ENCODE results near the gene PLA2G2D. TPM values are rescaled to one million over a fixed set of nuclear protein-coding genes. Genes with fewer than 3 reads are reported as not detected.
A peak's percentile ranks its signal among the peaks of the same experiment; 100 is the strongest.

PLA2G2D gene
- total RNA-seq, 6 donors from 2014 or later: 0.13 to 0.29 TPM; not detected in 4

- Histone ChIP-seq H3K4me1 (peaks cover 0 to 22% (median 17%) of the 10 kb centered on the region in 4 donors), H3K27me3 (no peaks in the 10 kb centered on the region), H3K27ac (peak overlapping the region in 1 of 4 donors; percentile 35), H3K36me3 (no peaks in the 10 kb centered on the region), H3K4me3 (no peak overlapping the region), H3K9me3 (no peaks in the 10 kb centered on the region)
- ATAC-seq (ENCODE audit: low FRiP score in 2 of 2) (peak; percentile 19 to 81), DNase-seq (peak in 1 of 2 donors; percentile 72)
- TF ChIP-seq POLR2AphosphoS5 (IDR thresholded peaks at IDR 0.05): no peak
- TF ChIP-seq POLR2A (IDR thresholded peaks at IDR 0.05): no peak
- peak in 1 of 4 donors; percentile 77 for TF ChIP-seq EP300 (IDR thresholded peaks at IDR 0.05)
- 53 to 71% methylated on average over 6 to 9 of the region's 9 CpGs for WGBS, 2 donors
These were observed 6.9 kb upstream of the PLA2G2D start for GRCh38 chr1:20126041-20126805.

GRCh38 chr1:20125100-20125499 is 5.8 kb upstream of the PLA2G2D start:
- peak in 1 of 2 donors; percentile 25 for ATAC-seq (ENCODE audit: low FRiP score in 2 of 2)
- no peak overlapping the region for H3K27ac ChIP-seq
- no peaks in the 10 kb centered on the region for H3K36me3 ChIP-seq
- H3K4me1 ChIP-seq: peaks cover 0 to 22% (median 17%) of the 10 kb centered on the region in 4 donors
- no peak overlapping the region for H3K4me3 ChIP-seq
- DNase-seq: no peak
- WGBS, 2 donors: 72 to 74% methylated on average over 10 of the region's 10 CpGs
- H3K9me3 ChIP-seq: no peaks in the 10 kb centered on the region
- no peaks in the 10 kb centered on the region for H3K27me3 ChIP-seq
- TF ChIP-seq POLR2AphosphoS5 (IDR thresholded peaks at IDR 0.05): no peak
- no peak for TF ChIP-seq POLR2A (IDR thresholded peaks at IDR 0.05)
- TF ChIP-seq EP300 (IDR thresholded peaks at IDR 0.05): no peak
- no peak for TF ChIP-seq CTCF (IDR thresholded peaks at IDR 0.05)

GRCh38 chr1:20124456-20125057 is 5.2 kb upstream of the PLA2G2D start:
- Histone ChIP-seq H3K4me3 (no peak overlapping the region), H3K4me1 (peaks cover 0 to 22% (median 17%) of the 10 kb centered on the region in 4 donors), H3K36me3 (no peaks in the 10 kb centered on the region), H3K27ac (no peak overlapping the region), H3K9me3 (no peaks in the 10 kb centered on the region), H3K27me3 (no peaks in the 10 kb centered on the region)
- ATAC-seq (ENCODE audit: low FRiP score in 2 of 2): peak in 1 of 2 donors; percentile 84
- no peak for TF ChIP-seq CTCF (IDR thresholded peaks at IDR 0.05)
- no peak for TF ChIP-seq POLR2A (IDR thresholded peaks at IDR 0.05)
- no peak for TF ChIP-seq EP300 (IDR thresholded peaks at IDR 0.05)
- TF ChIP-seq POLR2AphosphoS5 (IDR thresholded peaks at IDR 0.05): no peak
- no peak for DNase-seq
- WGBS, 2 donors: 67 to 72% methylated on average over 6 to 7 of the region's 7 CpGs

GRCh38 chr1:20123722-20124455 is 4.6 kb upstream of the PLA2G2D start:
- H3K9me3 ChIP-seq: no peaks in the 10 kb centered on the region
- no peak overlapping the region for H3K4me3 ChIP-seq
- ATAC-seq (ENCODE audit: low FRiP score in 2 of 2) (no peak), DNase-seq (no peak)
- WGBS, 2 donors: 65 to 71% methylated on average over 10 of the region's 10 CpGs
- peaks cover 0 to 22% (median 17%) of the 10 kb centered on the region in 4 donors for H3K4me1 ChIP-seq
- no peaks in the 10 kb centered on the region for H3K36me3 ChIP-seq
- no peaks in the 10 kb centered on the region for H3K27me3 ChIP-seq
- H3K27ac ChIP-seq: no peak overlapping the region
- no peak for TF ChIP-seq CTCF (IDR thresholded peaks at IDR 0.05)
- no peak for TF ChIP-seq POLR2AphosphoS5 (IDR thresholded peaks at IDR 0.05)
- no peak for TF ChIP-seq EP300 (IDR thresholded peaks at IDR 0.05)
- no peak for TF ChIP-seq POLR2A (IDR thresholded peaks at IDR 0.05)

- H3K36me3 ChIP-seq: no peaks in the 10 kb centered on the region
- peaks cover 0 to 10% (median 8%) of the 10 kb centered on the region in 4 donors for H3K4me1 ChIP-seq
- no peaks in the 10 kb centered on the region for H3K27me3 ChIP-seq
- WGBS, 2 donors: 84 to 97% methylated on average over 2 to 4 of the region's 4 CpGs
- TF ChIP-seq POLR2AphosphoS5 (IDR thresholded peaks at IDR 0.05): no peak
- no peak for TF ChIP-seq EP300 (IDR thresholded peaks at IDR 0.05)
- no peak for TF ChIP-seq POLR2A (IDR thresholded peaks at IDR 0.05)
- no peak for TF ChIP-seq CTCF (IDR thresholded peaks at IDR 0.05)
- DNase-seq (no peak), ATAC-seq (ENCODE audit: low FRiP score in 2 of 2) (no peak)
- no peak overlapping the region for H3K4me3 ChIP-seq
- H3K27ac ChIP-seq: no peak overlapping the region
- no peaks in the 10 kb centered on the region for H3K9me3 ChIP-seq
These were observed 1.5 kb upstream of the PLA2G2D start for GRCh38 chr1:20120796-20121195.

All from upper lobe of left lung (tissue), 6 donors.